Measurements from ENCODE around the gene ZNF132.

Gene ZNF132

DNA sequence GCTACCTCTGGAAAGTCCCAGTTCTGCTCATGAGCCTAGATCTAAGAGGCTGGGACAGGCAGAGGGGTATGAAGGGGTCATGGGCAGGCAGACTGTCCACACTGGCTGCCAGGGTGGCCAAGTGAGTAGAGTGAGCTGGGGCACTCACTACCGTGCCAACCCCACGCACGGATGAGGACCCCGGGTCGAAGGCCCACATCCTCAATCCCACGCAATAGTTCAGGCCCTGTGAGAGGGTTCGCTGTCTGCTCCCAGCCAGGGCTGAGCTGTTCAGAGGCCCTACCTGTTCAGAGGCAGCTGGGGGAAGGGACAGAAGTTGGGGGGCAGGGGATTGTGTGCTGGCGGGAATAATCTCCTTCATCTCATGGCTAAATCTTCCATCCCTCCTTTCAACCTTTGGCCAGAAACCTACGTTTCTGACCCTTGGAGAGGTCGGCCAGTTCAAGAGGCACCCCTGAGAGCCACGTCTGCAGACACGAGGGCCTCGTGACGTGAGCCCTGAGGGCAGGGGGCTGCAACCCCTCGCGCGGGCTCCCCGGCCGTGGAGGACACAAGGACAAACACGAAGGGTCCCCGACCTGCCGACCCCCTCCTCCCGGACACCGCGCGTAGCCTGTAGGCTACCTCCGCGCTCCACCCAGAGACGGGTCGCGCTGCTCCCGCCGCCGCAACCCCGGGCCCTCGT lies 53.9 kb downstream of the ZNF132 start:
- no peak for DNase-seq

DNA sequence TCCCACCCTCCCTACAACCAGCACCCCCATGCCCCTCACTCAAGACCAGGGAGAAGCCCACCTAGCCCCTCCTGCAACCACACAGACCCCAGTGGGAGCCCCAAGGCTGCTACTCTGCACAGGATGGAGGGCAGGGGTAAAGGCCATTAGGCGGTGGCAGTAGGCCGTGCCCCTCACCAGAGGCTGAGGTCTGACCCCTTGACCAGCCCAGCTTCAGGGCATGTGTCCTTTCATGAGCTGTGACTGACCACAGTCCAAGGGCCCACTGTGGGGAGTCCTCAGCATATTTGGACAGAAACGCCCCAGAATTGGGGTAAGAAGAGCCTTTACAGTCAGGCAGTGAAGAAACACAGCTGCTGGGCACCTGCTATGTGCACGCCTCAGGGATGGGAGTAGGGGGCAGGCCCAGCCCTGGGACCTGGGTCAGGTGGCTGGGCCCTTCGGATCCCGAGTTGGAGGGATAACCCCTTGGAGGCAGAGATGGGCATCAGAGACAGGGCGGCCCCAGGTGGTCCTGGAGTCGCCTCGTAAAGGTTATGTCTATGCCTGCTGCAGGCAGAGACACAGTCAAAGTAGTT lies 54.6 kb downstream of the ZNF132 start:
- DNase-seq: no peak

DNA sequence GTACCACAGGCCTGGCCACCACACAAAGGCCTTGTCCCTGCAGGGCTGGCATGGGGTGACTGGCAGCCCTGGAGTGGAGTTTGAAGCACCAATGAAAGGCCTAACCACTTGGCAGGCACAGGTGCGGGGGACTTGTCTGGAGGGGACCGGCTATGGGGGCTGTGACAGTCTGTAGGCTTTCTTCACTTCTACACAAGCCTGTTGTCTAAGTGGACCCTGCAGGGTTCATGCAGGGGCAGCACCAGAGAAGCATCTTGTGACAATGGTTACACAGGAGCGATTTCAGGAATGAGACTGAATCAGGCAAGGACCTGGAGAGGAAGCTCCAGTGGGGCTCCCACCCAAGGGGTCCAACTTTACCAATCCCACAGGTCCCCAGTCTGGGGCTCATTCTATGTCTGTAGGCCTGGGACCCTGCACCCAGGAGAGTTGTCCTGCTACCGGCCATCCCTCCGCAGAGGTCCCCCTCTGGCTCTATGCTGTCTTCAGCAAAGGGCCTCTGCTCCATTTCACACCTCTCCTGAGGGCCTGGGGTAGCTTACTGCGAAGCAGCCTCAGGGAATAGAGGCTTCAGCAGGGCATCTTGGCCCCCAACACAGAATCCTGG lies 56.9 kb downstream of the ZNF132 start:
- no peak for DNase-seq

Data from activated CD4-positive, alpha-beta T cell treated with anti-CD3 and anti-CD28 coated beads, Interleukin-2, amount 50 U/mL, for 1 hour (primary cell).